GM21526 (cell line): ENCODE data around the gene AFF3.

Experiments used
- ATAC-seq: cut with Tn5 transposase; IDR thresholded peaks from one replicate; pipeline ENCODE4 v1.9.1; 2021; ENCODE audit warnings: moderate library complexity; ENCODE audit not compliant: unreplicated experiment, low FRiP score

Gene AFF3

GRCh38 chr2:99810225-99810624 lies 332.2 kb downstream of the AFF3 start:
- ATAC-seq = no peak

- no peak for ATAC-seq
Measured at GRCh38 chr2:99809259-99809900, 333.0 kb downstream of the AFF3 start.

- no peak for ATAC-seq
Measured at GRCh38 chr2:99808361-99809200, 333.8 kb downstream of the AFF3 start.

GRCh38 chr2:99806758-99807157 lies 335.6 kb downstream of the AFF3 start:
- ATAC-seq = no peak

- ATAC-seq = no peak
Measured at GRCh38 chr2:99805930-99806476, 336.4 kb downstream of the AFF3 start.

GRCh38 chr2:99803846-99804245 lies 338.5 kb downstream of the AFF3 start:
- no peak for ATAC-seq

GRCh38 chr2:99802734-99803133 lies 339.7 kb downstream of the AFF3 start:
- ATAC-seq = no peak

GRCh38 chr2:99801327-99801901 lies 341.0 kb downstream of the AFF3 start:
- no peak for ATAC-seq

- ATAC-seq = no peak
Measured at GRCh38 chr2:99797475-99797874, 344.9 kb downstream of the AFF3 start.

GRCh38 chr2:99794414-99794813 lies 348.0 kb downstream of the AFF3 start:
- ATAC-seq = no peak

GRCh38 chr2:99793022-99793421 lies 349.4 kb downstream of the AFF3 start:
- ATAC-seq = no peak

GRCh38 chr2:99789849-99790248 lies 352.5 kb downstream of the AFF3 start:
- ATAC-seq = no peak

GRCh38 chr2:99787769-99788382 lies 354.5 kb downstream of the AFF3 start:
- ATAC-seq = no peak

GRCh38 chr2:99786636-99787390 lies 355.6 kb downstream of the AFF3 start:
- no peak for ATAC-seq

- ATAC-seq = no peak
Measured at GRCh38 chr2:99784946-99785345, 357.4 kb downstream of the AFF3 start.

GRCh38 chr2:99784282-99784681 lies 358.1 kb downstream of the AFF3 start:
- no peak for ATAC-seq

- no peak for ATAC-seq
Measured at GRCh38 chr2:99780276-99780675, 362.1 kb downstream of the AFF3 start.

GRCh38 chr2:99779276-99779675 lies 363.1 kb downstream of the AFF3 start:
- no peak for ATAC-seq

- no peak for ATAC-seq
Measured at GRCh38 chr2:99777656-99778290, 364.6 kb downstream of the AFF3 start.
